HEK293 (cell line): ENCODE results near the gene PDIA6.

ENCODE experiments used
- CTCF ChIA-PET: fragments of 350-600 bp; formaldehyde crosslinking; extraction: SDS; loops from one replicate; lab custom pipeline; 2021; ENCODE audit warnings: antibody characterized with exemption; lab: Yijun Ruan, JAX
- POLR2A ChIA-PET: fragments of 300-600 bp; formaldehyde crosslinking; extraction: SDS; loops from one replicate; lab custom pipeline; 2020; ENCODE audit warnings: antibody characterized with exemption, inconsistent platforms; lab: Yijun Ruan, JAX
- H3K27ac ChIP-seq: fragments of 200-500 bp; sonication (Bioruptor generic); 2 replicates; pipeline ENCODE4 v1.5.1; 2014; ENCODE audit warnings: low read depth, low read length, control low read depth, inconsistent platforms; ENCODE audit errors: extremely low read depth
- H3K36me3 ChIP-seq, 2 experiments: fragments of 200-500 bp in 1 of 2; sonication (Bioruptor generic) in 1 of 2; 1 replicate in 1 of 2; 2 replicates in 1 of 2; pipeline ENCODE4 v1.5.1; 2014 to 2017; ENCODE audit warnings: inconsistent platforms in 2 of 2, low read length in 2 of 2; ENCODE audit not compliant: control insufficient read depth in 2 of 2, insufficient read depth in 1 of 2
- H3K4me1 ChIP-seq: fragments of 200-500 bp; sonication (Bioruptor generic); 2 replicates; pipeline ENCODE4 v1.5.1; 2014; ENCODE audit warnings: mild to moderate bottlenecking, low read length, inconsistent platforms; ENCODE audit not compliant: control insufficient read depth, insufficient read depth
- H3K4me3 ChIP-seq: 2 replicates; pipeline ENCODE4 v1.5.1; 2011; ENCODE audit warnings: low read depth, mild to moderate bottlenecking, control low read depth, low read length, moderate library complexity
- H3K9me3 ChIP-seq: fragments of 200-500 bp; sonication (Bioruptor generic); 2 replicates; pipeline ENCODE4 v1.5.1; 2014; ENCODE audit warnings: low read depth, low read length, inconsistent platforms; ENCODE audit not compliant: control insufficient read depth, insufficient read depth
- REPIN1 ChIP-seq: fragments of 450-650 bp; formaldehyde crosslinking; IDR thresholded peaks from 2 replicates; pipeline ENCODE4 v1.5.1; 2017; ENCODE audit warnings: missing biosample characterization, missing genetic modification characterization, low read depth
- YY2 ChIP-seq: fragments of 450-650 bp; formaldehyde crosslinking; IDR thresholded peaks from 2 replicates; pipeline ENCODE4 v1.5.1; 2016; ENCODE audit warnings: missing biosample characterization, missing genetic modification characterization
- ZNF133 ChIP-seq: fragments of 450-650 bp; formaldehyde crosslinking; IDR thresholded peaks from 2 replicates; pipeline ENCODE4 v1.5.1; 2016; ENCODE audit warnings: missing biosample characterization, missing genetic modification characterization
- ZNF561 ChIP-seq: fragments of 450-650 bp; IDR thresholded peaks from 2 replicates; pipeline ENCODE4 v1.5.1; 2018; ENCODE audit warnings: missing biosample characterization, missing genetic modification characterization, borderline replicate concordance
- TF ChIP-seq, protein P1 (sequence below): fragments of 450-650 bp; formaldehyde crosslinking; IDR thresholded peaks from 2 replicates; pipeline ENCODE4 v1.5.1; 2016; ENCODE audit warnings: missing biosample characterization, missing genetic modification characterization
- TF ChIP-seq, protein P2 (sequence below): fragments of 450-650 bp; formaldehyde crosslinking; IDR thresholded peaks from 2 replicates; pipeline ENCODE4 v1.5.1; 2016; ENCODE audit warnings: missing biosample characterization, missing genetic modification characterization
- TF ChIP-seq, protein P3 (sequence below): fragments of 450-650 bp; formaldehyde crosslinking; IDR thresholded peaks from 2 replicates; pipeline ENCODE4 v1.5.1; 2016; ENCODE audit warnings: missing biosample characterization, missing genetic modification characterization
- TF ChIP-seq, protein P4 (sequence below): fragments of 450-650 bp; formaldehyde crosslinking; IDR thresholded peaks from 2 replicates; pipeline ENCODE4 v1.5.1; 2016; ENCODE audit warnings: missing biosample characterization, missing genetic modification characterization, low read depth
- TF ChIP-seq, protein P5 (sequence below): fragments of 450-650 bp; formaldehyde crosslinking; IDR thresholded peaks from 2 replicates; pipeline ENCODE4 v1.5.0; 2017; ENCODE audit warnings: missing biosample characterization, missing genetic modification characterization, borderline replicate concordance
- TF ChIP-seq, protein P6 (sequence below): fragments of 450-650 bp; IDR thresholded peaks from 2 replicates; pipeline ENCODE4 v1.5.1; 2018; ENCODE audit warnings: missing biosample characterization, missing genetic modification characterization

Gene PDIA6

DNA sequence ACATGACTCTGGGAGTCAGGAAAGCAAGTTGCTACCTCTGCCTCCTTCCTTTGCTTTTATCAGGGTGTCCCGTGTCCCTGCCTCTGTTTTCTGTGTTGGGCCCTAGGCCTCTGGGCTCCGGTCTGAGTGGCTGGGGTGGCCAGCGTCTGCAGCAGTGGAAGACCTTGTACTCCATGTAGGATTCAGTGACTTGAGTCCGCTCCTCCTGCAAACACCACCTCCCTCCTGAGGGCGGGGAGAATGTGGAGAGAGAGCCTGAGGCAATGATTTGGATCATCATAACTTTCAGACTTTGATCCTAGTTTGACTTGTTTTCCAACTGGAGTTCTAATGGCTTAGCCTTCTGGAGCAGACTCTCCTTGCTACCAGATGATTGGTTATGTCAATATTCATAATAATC lies 60.3 kb downstream of the PDIA6 start (continued):
- TF ChIP-seq, protein P1, sequence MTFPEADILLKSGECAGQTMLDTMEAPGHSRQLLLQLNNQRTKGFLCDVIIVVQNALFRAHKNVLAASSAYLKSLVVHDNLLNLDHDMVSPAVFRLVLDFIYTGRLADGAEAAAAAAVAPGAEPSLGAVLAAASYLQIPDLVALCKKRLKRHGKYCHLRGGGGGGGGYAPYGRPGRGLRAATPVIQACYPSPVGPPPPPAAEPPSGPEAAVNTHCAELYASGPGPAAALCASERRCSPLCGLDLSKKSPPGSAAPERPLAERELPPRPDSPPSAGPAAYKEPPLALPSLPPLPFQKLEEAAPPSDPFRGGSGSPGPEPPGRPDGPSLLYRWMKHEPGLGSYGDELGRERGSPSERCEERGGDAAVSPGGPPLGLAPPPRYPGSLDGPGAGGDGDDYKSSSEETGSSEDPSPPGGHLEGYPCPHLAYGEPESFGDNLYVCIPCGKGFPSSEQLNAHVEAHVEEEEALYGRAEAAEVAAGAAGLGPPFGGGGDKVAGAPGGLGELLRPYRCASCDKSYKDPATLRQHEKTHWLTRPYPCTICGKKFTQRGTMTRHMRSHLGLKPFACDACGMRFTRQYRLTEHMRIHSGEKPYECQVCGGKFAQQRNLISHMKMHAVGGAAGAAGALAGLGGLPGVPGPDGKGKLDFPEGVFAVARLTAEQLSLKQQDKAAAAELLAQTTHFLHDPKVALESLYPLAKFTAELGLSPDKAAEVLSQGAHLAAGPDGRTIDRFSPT (tag by site-specific recombination) = no peak
- TF ChIP-seq, protein P2, sequence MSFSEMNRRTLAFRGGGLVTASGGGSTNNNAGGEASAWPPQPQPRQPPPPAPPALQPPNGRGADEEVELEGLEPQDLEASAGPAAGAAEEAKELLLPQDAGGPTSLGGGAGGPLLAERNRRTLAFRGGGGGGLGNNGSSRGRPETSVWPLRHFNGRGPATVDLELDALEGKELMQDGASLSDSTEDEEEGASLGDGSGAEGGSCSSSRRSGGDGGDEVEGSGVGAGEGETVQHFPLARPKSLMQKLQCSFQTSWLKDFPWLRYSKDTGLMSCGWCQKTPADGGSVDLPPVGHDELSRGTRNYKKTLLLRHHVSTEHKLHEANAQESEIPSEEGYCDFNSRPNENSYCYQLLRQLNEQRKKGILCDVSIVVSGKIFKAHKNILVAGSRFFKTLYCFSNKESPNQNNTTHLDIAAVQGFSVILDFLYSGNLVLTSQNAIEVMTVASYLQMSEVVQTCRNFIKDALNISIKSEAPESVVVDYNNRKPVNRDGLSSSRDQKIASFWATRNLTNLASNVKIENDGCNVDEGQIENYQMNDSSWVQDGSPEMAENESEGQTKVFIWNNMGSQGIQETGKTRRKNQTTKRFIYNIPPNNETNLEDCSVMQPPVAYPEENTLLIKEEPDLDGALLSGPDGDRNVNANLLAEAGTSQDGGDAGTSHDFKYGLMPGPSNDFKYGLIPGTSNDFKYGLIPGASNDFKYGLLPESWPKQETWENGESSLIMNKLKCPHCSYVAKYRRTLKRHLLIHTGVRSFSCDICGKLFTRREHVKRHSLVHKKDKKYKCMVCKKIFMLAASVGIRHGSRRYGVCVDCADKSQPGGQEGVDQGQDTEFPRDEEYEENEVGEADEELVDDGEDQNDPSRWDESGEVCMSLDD = no peak

DNA sequence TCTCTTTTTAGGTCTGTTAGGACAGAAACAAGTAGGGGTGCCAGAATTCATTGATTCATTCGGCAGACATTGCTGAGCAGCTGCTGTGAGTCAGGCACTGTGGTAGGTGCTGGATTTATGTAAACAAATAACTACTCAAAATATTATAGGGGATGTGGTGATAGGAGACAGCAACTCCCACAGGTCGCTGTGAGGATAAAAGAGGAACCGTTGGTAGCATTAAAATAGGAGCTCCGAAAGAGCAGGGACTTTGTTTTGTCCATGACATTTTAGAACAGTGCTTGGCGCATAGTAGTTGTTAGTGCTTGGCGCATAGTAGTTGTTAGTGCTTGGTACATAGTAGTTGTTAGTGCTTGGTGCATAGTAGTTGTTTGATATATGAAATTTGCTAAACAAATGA lies 62.0 kb downstream of the PDIA6 start:
- no peaks in the 10 kb centered on the region for H3K36me3 ChIP-seq
- CTCF ChIA-PET = no interaction called here
- TF ChIP-seq YY2 (tag by site-specific recombination) (no peak), ZNF561 (tag by site-specific recombination) (no peak), ZNF133 (tag by site-specific recombination) (no peak)
- TF ChIP-seq, protein P3, sequence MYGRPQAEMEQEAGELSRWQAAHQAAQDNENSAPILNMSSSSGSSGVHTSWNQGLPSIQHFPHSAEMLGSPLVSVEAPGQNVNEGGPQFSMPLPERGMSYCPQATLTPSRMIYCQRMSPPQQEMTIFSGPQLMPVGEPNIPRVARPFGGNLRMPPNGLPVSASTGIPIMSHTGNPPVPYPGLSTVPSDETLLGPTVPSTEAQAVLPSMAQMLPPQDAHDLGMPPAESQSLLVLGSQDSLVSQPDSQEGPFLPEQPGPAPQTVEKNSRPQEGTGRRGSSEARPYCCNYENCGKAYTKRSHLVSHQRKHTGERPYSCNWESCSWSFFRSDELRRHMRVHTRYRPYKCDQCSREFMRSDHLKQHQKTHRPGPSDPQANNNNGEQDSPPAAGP = no peak
- TF ChIP-seq, protein P4, sequence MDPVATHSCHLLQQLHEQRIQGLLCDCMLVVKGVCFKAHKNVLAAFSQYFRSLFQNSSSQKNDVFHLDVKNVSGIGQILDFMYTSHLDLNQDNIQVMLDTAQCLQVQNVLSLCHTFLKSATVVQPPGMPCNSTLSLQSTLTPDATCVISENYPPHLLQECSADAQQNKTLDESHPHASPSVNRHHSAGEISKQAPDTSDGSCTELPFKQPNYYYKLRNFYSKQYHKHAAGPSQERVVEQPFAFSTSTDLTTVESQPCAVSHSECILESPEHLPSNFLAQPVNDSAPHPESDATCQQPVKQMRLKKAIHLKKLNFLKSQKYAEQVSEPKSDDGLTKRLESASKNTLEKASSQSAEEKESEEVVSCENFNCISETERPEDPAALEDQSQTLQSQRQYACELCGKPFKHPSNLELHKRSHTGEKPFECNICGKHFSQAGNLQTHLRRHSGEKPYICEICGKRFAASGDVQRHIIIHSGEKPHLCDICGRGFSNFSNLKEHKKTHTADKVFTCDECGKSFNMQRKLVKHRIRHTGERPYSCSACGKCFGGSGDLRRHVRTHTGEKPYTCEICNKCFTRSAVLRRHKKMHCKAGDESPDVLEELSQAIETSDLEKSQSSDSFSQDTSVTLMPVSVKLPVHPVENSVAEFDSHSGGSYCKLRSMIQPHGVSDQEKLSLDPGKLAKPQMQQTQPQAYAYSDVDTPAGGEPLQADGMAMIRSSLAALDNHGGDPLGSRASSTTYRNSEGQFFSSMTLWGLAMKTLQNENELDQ (tag by site-specific recombination) = no peak
- no peak overlapping the region for H3K27ac ChIP-seq
- POLR2A ChIA-PET = no interaction called here
- no peaks in the 10 kb centered on the region for H3K4me1 ChIP-seq
- H3K4me3 ChIP-seq = no peak overlapping the region
- no peaks in the 10 kb centered on the region for H3K9me3 ChIP-seq

DNA sequence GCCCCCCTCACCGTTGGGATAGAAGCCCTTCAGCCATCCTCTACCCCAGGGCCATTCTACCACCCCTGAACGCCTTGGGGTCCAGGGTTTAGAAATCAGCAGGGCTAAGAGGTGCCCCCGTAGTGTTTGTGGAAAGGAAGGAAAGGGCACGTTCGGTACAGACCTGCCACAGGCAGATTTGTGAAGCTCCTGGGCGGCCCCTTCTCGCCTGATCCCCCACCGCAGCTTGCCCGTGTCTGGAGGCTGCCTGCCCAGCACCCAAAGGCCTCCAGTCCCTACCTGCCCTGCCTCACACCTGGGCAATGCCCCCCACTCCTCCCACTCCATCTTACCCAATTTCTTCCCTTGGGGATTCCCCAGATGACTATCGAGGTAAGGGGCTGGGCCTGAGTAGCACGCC lies 69.9 kb downstream of the PDIA6 start:
- ChIA-PET CTCF (no interaction called here), POLR2A (no interaction called here)
- H3K4me1 ChIP-seq = no peaks in the 10 kb centered on the region
- H3K4me3 ChIP-seq = no peak overlapping the region
- H3K9me3 ChIP-seq = no peaks in the 10 kb centered on the region
- no peaks in the 10 kb centered on the region for H3K36me3 ChIP-seq
- H3K27ac ChIP-seq = no peak overlapping the region
- TF ChIP-seq, protein P5, sequence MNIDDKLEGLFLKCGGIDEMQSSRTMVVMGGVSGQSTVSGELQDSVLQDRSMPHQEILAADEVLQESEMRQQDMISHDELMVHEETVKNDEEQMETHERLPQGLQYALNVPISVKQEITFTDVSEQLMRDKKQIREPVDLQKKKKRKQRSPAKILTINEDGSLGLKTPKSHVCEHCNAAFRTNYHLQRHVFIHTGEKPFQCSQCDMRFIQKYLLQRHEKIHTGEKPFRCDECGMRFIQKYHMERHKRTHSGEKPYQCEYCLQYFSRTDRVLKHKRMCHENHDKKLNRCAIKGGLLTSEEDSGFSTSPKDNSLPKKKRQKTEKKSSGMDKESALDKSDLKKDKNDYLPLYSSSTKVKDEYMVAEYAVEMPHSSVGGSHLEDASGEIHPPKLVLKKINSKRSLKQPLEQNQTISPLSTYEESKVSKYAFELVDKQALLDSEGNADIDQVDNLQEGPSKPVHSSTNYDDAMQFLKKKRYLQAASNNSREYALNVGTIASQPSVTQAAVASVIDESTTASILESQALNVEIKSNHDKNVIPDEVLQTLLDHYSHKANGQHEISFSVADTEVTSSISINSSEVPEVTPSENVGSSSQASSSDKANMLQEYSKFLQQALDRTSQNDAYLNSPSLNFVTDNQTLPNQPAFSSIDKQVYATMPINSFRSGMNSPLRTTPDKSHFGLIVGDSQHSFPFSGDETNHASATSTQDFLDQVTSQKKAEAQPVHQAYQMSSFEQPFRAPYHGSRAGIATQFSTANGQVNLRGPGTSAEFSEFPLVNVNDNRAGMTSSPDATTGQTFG = no peak
- TF ChIP-seq, protein P6, sequence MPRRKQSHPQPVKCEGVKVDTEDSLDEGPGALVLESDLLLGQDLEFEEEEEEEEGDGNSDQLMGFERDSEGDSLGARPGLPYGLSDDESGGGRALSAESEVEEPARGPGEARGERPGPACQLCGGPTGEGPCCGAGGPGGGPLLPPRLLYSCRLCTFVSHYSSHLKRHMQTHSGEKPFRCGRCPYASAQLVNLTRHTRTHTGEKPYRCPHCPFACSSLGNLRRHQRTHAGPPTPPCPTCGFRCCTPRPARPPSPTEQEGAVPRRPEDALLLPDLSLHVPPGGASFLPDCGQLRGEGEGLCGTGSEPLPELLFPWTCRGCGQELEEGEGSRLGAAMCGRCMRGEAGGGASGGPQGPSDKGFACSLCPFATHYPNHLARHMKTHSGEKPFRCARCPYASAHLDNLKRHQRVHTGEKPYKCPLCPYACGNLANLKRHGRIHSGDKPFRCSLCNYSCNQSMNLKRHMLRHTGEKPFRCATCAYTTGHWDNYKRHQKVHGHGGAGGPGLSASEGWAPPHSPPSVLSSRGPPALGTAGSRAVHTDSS (tag by site-specific recombination) = no peak
- TF ChIP-seq REPIN1 (tag by site-specific recombination) = no peak
